ENCODE results near the gene MEI1. TPM values are rescaled to one million over a fixed set of nuclear protein-coding genes. Genes with fewer than 3 reads are reported as not detected.

Gene MEI1
- total RNA-seq, 4 donors from 2014 or later = 1.1 to 20.5 TPM; not detected in 2

- intact Hi-C loops (cut with DNase I; ENCODE audit: low total_unique reads) = no loop called here
- no peak overlapping the region for H3K27ac ChIP-seq
- 95 to 97% methylated on average over 5 of the region's 5 CpGs for WGBS, 2 donors (ENCODE audit: low coverage in 1 of 2)
Observed at GRCh38 chr22:41775338-41775737, 76.0 kb downstream of the MEI1 start.

GRCh38 chr22:41775976-41776375 lies 76.7 kb downstream of the MEI1 start:
- H3K4me3 ChIP-seq = no peak overlapping the region
- DNase-seq = no peak
- no peak overlapping the region for H3K27ac ChIP-seq
- TF ChIP-seq CTCF (IDR thresholded peaks at IDR 0.05) (no peak), EP300 (IDR thresholded peaks at IDR 0.05; ENCODE audit: low read depth) (no peak), POLR2AphosphoS5 (IDR thresholded peaks at IDR 0.05) (no peak), POLR2A (IDR thresholded peaks at IDR 0.05) (no peak)
- intact Hi-C loops (cut with DNase I; ENCODE audit: low total_unique reads) = no loop called here
- no peaks in the 10 kb centered on the region for H3K27me3 ChIP-seq
- H3K4me1 ChIP-seq = peaks cover 0 to under 1% (median 0%) of the 10 kb centered on the region in 4 donors
- no peaks in the 10 kb centered on the region for H3K36me3 ChIP-seq
- WGBS, 2 donors (ENCODE audit: low coverage in 1 of 2) = 73% methylated on average over 4 of the region's 4 CpGs; no CpG with 5 or more reads in 1 of the 2 donors
- in situ Hi-C loops (cut with MboI; ENCODE audit: low pct_ligation_motif_present in 1 of 4, low pct_unique_long_range_greater_than_20kb in 1 of 4, low sequenced_read_pairs in 3 of 4) = no loop called here
- H3K9me3 ChIP-seq = no peaks in the 10 kb centered on the region

More at GRCh38 chr22:41775338-41775737, 76.0 kb downstream of the MEI1 start:
- DNase-seq = no peak
- Histone ChIP-seq H3K4me3 (no peak overlapping the region), H3K9me3 (no peaks in the 10 kb centered on the region), H3K27me3 (no peaks in the 10 kb centered on the region), H3K36me3 (no peaks in the 10 kb centered on the region), H3K4me1 (no peaks in the 10 kb centered on the region)
- in situ Hi-C loops (cut with MboI; ENCODE audit: low pct_ligation_motif_present in 1 of 4, low pct_unique_long_range_greater_than_20kb in 1 of 4, low sequenced_read_pairs in 3 of 4) = no loop called here
- TF ChIP-seq POLR2A (IDR thresholded peaks at IDR 0.05) = no peak
- TF ChIP-seq CTCF (IDR thresholded peaks at IDR 0.05) = no peak
- TF ChIP-seq EP300 (IDR thresholded peaks at IDR 0.05; ENCODE audit: low read depth) = no peak
- TF ChIP-seq POLR2AphosphoS5 (IDR thresholded peaks at IDR 0.05) = no peak

GRCh38 chr22:41776381-41776780 lies 77.1 kb downstream of the MEI1 start:
- no peak overlapping the region for H3K27ac ChIP-seq
- H3K9me3 ChIP-seq = no peaks in the 10 kb centered on the region
- no peaks in the 10 kb centered on the region for H3K36me3 ChIP-seq
- 95% methylated on average over 3 of the region's 3 CpGs; no CpG with 5 or more reads in 1 of the 2 donors for WGBS, 2 donors (ENCODE audit: low coverage in 1 of 2)
- DNase-seq = no peak
- in situ Hi-C loops (cut with MboI; ENCODE audit: low pct_ligation_motif_present in 1 of 4, low pct_unique_long_range_greater_than_20kb in 1 of 4, low sequenced_read_pairs in 3 of 4) = no loop called here
- TF ChIP-seq CTCF (IDR thresholded peaks at IDR 0.05) = no peak
- TF ChIP-seq EP300 (IDR thresholded peaks at IDR 0.05; ENCODE audit: low read depth) = no peak
- no peak overlapping the region for H3K4me3 ChIP-seq
- no peaks in the 10 kb centered on the region for H3K27me3 ChIP-seq
- intact Hi-C loops (cut with DNase I; ENCODE audit: low total_unique reads) = no loop called here
- peaks cover 0 to 5% (median 0%) of the 10 kb centered on the region in 4 donors for H3K4me1 ChIP-seq

GRCh38 chr22:41777749-41778425 lies 78.6 kb downstream of the MEI1 start:
- Histone ChIP-seq H3K4me1 (peaks cover 0 to 5% (median 0%) of the 10 kb centered on the region in 4 donors), H3K27me3 (no peaks in the 10 kb centered on the region), H3K36me3 (no peaks in the 10 kb centered on the region), H3K4me3 (no peak overlapping the region), H3K27ac (no peak overlapping the region), H3K9me3 (no peaks in the 10 kb centered on the region)
- 88 to 89% methylated on average over 2 of the region's 2 CpGs for WGBS, 2 donors (ENCODE audit: low coverage in 1 of 2)
- in situ Hi-C loops (cut with MboI; ENCODE audit: low pct_ligation_motif_present in 1 of 4, low pct_unique_long_range_greater_than_20kb in 1 of 4, low sequenced_read_pairs in 3 of 4) = no loop called here
- no peak for DNase-seq
- TF ChIP-seq POLR2A (IDR thresholded peaks at IDR 0.05) = no peak
- TF ChIP-seq POLR2AphosphoS5 (IDR thresholded peaks at IDR 0.05) = no peak
- TF ChIP-seq EP300 (IDR thresholded peaks at IDR 0.05; ENCODE audit: low read depth) = no peak
- no peak for TF ChIP-seq CTCF (IDR thresholded peaks at IDR 0.05)
- intact Hi-C loops (cut with DNase I; ENCODE audit: low total_unique reads) = no loop called here
